Measurements from ENCODE around the gene HRNR.

Gene HRNR

DNA sequence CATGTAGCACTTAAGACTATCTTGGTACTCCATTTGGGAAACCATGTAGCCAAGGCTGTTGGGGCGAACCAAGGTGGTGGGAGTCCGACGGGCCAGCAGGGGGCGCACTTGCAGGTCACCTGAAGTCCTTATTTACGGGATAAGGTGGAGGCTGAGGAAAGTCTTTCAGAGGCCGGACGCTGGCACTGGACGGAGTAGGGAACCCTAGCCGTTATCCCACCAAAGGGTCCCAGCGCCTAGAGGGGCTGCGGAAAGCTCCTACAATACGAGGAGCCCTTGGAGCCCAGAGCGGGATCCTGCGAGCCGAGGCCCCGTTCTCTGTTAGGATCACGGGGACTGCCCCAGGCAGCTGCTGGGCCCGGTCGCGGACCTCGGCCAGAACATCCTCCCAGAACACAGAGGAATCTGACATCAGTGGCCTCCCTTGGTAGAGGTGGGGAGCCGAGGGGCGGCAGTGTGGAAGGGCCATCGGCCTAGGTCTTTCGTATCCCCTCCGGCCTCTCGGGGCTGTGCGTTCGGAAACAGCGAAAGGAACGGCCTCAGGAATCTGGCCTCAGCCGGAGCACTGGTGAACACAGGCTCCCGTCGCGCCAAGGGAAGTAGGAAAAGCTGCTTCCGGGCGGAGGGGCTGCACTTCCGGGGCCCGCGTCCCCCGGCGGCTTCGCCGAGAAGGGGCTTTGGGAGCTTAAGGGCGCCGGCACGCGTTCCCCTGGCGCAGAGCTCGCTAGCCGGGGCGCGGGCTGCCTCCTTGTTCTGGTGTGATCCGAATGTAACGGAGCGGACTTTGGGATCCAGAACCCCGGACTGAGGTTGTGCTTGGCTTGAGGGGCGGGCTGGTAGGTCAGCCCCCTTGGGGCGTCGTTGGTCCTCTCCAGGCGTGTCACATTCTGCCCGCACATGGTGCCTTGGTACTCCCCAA is 35.1 kb downstream of the HRNR start:
- DNase-seq, result peak; percentile 75

DNA sequence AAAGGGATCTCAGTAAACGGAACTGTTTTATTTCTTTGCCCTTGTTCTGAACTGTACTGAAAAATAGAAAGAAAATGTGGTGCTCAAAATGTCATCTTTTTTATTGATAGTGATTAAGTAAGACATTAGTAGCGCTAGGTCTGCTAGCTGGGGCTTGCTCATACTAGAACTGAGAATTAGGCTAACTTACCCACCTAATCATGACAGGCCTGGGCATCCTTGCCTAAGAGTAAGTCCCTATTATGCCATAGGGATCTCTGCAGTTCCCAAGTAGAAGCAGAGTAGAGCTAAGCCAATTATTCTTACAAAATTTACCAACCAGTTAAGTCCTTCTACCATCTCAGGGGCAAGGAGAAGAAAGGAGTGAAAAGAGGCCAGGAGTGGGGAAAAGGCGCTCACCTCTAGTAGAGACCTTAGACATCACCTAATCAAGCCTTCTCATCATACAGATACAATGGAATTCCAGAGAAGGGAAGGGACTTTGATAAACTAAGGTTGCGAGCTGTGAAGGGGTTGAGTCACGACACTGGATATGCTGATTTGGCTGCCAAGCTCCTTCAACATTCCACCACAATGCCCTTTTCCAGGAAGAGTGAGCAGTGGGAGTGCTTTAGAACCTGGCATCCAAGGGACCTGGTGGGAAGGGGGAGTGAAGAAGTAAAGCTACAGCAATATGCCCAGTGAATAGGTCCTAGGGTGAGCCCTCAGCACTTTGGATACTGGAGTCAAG is 37.3 kb downstream of the HRNR start:
- no peak for DNase-seq

DNA sequence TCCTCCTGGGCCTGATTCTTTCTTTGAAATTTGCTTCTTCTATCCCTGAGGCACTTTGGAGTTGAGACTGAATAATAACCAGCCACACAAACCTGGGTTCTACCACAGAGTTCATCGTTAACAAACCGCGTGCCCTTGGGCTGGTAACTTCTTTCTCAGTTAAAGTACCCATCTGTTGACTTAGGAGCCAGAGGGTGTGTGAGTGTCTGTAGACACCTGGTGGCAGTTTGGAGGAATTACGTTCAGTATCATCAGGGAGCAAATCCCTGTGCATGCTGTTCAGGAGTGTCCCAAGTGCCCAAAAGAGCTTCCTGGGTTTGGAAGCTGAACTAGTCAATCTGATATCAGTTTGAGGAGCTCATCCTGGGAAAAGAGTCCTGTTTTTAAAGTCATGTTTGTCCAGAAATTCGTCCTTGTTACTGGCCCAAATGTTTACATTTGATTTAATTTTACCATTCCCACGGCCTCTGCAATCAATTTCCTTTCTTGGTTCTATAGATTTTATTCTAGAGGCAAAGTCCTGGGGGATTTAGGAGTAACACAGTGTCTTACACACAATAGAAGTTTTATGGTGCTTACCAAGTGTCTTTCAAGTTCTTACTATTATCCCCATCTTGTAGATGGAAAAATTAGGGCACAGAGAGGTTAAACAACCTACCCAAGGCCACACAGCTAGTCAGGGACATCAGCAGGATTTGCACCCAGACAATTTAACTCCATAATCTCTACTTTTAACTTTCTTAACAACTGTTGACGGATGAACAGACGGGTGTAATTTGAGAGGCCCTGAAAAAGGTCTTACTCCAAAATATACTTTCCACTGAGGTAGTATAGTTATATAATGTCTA is 38.2 kb downstream of the HRNR start:
- DNase-seq, result peak; percentile 62

DNA sequence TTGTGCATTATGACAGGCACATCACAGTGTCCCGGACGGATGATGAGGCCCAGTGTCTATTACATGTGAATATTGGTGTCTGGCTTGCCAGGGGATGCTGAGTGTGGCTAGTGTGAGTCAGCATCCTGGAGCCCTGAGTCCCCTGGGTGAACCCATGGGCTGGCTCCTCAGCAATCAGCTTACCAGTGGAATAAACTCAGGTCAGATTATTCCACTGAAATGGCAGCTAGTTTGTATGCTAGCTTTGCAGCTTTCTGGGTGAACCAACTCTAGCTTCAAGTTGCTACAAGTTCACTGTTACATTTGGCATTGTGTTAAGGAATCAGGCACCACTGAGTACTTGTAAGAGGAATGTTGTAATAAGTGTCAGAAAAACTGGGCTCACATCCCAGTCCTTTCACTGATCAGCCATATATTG is 41.0 kb downstream of the HRNR start:
- no peak for DNase-seq

DNA sequence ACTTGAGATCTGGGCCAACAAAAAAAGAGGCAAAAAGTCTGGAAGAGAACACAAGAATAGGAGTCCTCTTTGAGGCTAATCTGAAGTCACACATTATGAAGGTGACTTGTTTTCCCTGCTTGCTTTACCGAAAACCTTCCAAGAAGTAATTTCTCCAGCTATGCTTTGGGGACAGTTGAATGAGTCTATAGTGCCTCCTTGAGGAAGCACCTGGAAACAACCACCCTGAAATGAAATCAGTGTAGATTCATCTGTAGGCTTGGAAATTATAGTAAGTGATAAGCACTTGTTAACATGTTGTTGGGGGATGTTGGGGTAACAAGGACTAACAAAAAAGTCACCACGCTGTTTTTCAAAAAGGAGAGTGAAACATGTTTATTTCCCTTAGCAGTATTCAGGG is 41.6 kb downstream of the HRNR start:
- DNase-seq, result peak; percentile 23

DNA sequence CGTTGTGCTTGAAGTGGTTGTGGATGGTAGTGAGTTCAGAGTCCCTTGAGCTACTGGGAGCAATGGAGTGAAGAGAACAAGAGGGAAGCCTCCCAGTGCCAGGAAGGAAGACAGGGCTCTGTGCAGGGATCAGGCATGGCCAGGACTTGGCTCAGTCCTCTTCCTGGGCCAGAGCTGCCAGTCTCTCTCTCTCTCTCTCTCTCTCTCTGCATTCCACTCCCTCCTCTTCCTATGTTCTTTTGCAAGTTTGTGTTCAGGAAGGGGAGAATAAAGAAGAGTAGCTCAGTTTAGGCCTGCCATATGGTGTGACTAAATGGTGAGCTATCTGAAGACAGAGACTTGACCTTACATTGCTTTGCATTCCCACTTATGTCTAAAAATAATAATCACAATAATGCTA is 44.4 kb downstream of the HRNR start:
- DNase-seq, result no peak

DNA sequence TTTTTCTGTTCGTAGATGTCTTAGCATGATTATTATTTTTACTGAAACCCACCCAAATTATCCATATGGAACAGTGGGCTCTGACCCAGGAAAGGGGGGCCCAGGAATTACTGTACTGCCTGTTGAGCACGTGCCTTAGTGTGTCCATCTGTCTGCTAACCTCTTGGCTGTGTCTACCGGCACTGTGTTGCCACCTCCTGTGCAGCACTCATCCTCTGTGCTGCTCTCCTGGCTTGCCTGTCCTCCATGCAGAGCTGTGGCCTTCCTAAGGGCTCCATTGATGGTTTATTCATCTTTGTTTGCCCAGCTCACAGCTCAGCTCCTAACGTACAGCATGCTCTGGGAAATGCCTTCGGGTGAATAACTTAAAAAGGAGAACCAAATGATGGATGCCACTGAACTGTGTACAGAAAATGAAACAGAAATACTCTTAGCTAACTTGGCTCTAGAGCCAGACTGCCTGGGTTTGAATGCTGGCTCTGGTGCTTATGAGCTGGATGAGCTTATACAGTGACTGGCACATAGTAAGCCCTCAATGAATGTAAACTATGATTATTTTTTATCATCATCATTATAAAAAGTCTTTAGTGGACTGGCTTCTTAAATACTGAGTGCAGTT is 53.6 kb downstream of the HRNR start:
- no peak for DNase-seq

DNA sequence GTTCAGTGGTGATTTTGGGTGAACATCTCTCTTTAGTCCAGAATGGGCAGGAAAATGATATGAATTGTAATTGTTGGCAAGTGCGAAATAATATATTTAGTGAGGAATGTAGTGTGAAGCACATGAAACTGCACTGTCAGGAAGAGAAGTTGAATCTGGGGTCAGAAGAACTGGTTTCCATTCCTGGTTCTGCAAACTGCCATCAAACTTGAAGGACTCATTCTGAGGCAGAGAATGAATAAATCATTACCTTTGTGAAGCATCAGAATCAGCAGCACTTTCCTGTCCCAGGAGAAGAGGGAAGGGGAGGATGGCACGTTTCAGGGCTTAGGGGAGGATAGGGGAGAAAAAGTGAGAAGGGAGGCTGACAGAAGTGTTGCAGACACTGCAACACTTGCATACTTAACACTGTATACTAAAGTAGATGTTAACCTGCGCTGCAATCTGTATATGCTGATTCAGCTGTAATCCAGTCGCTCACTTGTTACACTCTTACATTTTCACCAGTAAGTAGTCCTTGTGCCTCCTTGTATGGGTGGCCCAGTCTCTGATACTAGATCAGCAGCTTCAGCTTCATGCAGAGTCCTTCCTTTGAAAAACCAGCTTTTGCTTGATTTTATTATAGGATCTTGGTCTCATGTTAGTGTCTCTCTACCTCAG is 54.5 kb downstream of the HRNR start:
- no peak for DNase-seq

DNA sequence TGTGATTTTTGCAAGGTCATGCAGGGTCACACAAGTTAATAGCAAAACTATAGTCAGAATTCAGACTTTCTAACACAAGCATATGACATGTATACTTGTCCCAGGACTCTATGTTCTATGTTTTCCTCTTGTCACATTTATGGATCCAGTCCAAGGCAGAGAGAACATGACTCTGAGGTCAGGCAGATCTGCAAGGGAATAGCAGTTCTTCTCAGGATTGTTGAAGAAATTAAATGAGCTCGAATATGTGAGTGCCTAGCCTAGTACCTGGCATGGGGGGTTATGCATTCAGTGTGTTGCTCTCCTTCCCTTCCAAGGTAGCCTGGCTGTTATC is 55.5 kb downstream of the HRNR start:
- DNase-seq, result no peak

DNA sequence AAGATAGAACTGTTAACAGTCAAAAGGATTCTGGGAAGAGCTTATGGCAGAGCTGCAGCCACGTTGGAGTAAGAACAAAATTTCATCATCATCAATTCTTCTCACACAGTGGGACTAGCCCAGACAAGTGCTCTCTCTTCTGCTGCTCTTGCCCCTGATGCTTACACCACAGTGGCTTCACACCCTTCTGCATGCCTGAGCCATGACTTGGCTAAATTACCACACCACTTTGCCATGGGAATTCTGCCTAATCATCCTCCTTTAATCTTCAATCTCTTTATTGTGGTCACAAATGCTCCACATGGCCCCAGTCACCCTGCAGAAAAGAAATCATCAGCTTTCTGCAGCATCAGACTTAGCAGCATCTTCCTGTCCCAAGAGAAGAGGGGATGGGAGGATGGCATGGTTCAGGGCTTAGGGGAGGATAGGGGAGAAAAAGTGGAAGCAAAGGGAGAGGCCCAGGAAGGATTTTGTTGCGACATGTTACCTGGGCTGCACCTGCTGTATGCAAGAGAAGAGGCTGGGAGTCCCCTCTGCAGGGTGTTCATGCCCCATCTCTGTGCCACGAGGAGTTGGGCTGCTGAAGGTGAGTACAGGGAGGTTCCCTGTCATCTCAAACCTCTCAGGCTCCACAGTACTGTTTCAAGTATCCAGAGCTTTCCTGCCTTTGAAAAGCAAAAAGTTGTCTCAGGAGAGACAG is 56.0 kb downstream of the HRNR start:
- peak; percentile 71 for DNase-seq

DNA sequence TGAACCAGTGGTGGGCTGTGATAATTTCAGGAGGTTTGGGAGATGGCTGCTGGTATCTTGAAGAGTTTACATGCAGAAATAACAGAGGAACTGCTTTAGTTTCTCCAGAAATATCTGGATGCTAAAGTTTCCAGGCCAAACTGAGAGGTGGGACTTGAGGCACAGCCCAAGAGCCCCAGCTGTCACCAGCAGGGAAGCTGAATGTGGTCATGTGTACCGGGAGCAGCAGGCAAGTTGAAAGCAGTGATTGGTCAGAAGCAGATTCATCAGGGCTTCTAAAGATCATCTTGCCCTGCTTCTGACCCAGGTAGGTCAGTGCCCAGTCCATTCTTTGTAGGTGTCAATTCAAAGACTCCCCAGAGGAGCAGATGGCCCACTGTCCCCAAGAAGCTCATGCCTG is 57.0 kb downstream of the HRNR start:
- DNase-seq, result no peak

DNA sequence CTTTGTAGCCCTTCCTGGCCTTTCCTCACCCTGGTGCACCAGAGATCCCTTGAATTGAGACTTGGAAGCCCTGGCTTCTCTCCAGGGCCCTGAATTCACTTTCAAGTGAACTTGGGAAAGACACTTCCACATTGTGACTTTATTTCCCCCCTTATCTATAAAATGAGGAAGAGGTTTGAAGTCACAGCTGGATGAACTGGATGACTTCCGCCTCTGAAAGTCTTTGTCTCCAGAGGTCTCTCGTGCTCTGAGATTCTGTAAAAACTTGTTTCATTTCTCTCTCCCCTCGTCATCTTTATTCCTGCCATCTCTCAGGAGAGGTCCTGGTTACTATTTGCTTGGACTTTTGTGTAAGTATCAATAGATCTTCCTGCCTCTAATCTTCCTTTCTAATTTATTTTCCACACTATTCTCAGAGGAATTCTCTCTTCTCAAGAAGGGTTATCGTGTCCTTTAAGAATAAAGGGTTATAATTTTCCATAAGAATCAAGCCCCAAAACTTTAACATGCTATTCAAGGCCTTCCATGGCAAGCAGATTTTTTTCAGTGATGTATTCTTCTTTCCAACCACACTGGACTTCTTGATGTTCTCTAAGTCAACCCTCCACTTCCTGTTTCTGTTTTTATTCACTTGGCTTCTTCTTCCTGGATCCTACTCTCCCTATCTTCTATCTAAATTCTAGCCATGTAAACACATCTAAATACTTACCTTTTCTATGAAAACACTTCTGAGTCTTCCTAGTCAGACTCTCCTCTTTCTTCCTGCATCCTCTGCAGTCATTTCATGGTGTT is 58.5 kb downstream of the HRNR start:
- no peak for DNase-seq

DNA sequence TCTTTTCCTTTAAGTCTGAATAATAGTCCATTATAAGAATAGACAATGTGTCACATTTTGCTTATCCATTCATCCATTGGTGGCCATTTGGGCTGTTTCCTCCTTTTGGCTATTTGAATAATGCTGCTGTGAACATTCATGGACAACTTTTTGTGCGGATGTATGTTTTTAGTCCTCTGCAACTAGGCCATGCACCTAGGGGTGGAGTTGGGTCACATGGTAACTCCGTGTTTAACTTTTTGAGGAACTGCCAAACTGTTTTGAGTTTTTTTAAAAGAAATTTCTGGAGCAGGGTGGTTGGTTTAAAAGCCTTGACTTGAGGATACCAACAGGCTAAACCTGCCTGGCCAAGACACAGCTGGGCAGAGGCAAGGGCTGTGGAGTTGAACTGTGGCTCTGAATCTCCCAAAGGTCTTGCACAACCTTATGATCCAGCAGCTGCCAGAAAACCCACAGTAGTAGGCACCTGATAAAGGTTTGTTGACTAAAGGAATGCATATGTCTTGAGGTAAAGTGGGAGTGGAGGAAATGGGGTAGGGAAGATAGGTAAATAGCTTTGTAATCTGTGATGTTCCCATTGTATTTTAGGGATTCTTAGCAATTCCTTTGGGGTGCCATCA is 59.4 kb downstream of the HRNR start:
- DNase-seq, result no peak

DNA sequence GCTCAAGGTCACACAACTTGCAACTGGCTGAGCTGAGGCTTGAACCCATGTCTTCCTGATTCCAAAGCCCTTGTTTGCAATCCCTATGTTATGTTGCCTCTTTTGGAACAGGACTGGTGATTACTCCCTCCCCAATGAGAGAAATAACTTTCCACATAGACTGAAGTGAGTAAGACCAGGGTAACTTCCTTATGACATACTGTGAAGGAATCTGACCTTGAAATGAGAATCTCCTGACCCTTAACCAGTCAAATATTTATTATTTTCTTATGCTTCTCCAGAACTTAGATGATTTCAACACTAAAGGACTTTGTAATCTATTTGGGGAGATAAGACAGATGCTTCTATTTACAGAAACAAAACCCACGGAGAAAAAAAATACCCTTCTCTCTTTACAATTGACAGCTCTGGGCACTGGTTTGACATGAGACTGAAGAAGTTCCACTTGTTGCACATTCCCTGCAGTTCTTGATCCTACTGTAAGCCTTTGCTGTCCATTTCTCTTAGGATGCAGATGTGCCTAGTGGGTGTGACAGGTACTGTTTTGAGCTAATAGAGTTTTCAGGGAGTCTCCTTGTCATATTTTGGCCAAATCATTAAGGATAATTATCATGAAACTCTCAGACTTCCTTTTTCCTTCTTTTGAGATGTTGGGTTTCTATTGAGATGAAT is 61.1 kb downstream of the HRNR start:
- DNase-seq, result no peak

All from hematopoietic multipotent progenitor cell treated with erythropoietin and hydrocortisone succinate and interleukin-3 and kit ligand, for 8 days (in vitro differentiated cells).